IPS-18a (cell line): Measurements from ENCODE around the gene ARHGAP20.
"Not testable (repeated sequence)": the region's sequence is repeated elsewhere in the genome, so short reads cannot be mapped to it uniquely, and the experiment has no call there.

Experiments used
- H3K27ac ChIP-seq: one replicate; pipeline ENCODE4 v1.5.1; 2013; ENCODE audit warnings: low read length
- H3K27me3 ChIP-seq: one replicate; pipeline ENCODE4 v1.6.1; 2013; ENCODE audit warnings: mild to moderate bottlenecking, low read length; ENCODE audit not compliant: control insufficient read depth, insufficient read depth
- H3K36me3 ChIP-seq: one replicate; pipeline ENCODE4 v1.6.1; 2013; ENCODE audit warnings: low read depth, low read length; ENCODE audit not compliant: control insufficient read depth
- H3K4me1 ChIP-seq: one replicate; pipeline ENCODE4 v1.6.1; 2013; ENCODE audit warnings: low read depth, low read length; ENCODE audit not compliant: control insufficient read depth
- H3K4me3 ChIP-seq: one replicate; pipeline ENCODE4 v1.5.1; 2013; ENCODE audit warnings: low read length
- H3K9ac ChIP-seq: one replicate; pipeline ENCODE4 v1.6.1; 2013; ENCODE audit warnings: mild to moderate bottlenecking, low read length, moderate library complexity
- H3K9me3 ChIP-seq: one replicate; pipeline ENCODE4 v1.6.1; 2013; ENCODE audit warnings: low read depth, low read length; ENCODE audit not compliant: control insufficient read depth

Gene ARHGAP20

GRCh38 chr11:110645253-110645652 lies 67.0 kb downstream of the ARHGAP20 start:
- Histone ChIP-seq H3K36me3 (no peaks in the 10 kb centered on the region), H3K27ac (no peak overlapping the region), H3K27me3 (no peaks in the 10 kb centered on the region), H3K4me3 (no peak overlapping the region), H3K9me3 (no peaks in the 10 kb centered on the region), H3K9ac (no peak overlapping the region), H3K4me1 (no peaks in the 10 kb centered on the region)

GRCh38 chr11:110634370-110634769 lies 77.9 kb downstream of the ARHGAP20 start:
- no peaks in the 10 kb centered on the region for H3K36me3 ChIP-seq
- H3K27me3 ChIP-seq, result no peaks in the 10 kb centered on the region
- H3K4me1 ChIP-seq, result no peaks in the 10 kb centered on the region
- H3K4me3 ChIP-seq, result no peak overlapping the region
- no peak overlapping the region for H3K27ac ChIP-seq
- no peaks in the 10 kb centered on the region for H3K9me3 ChIP-seq
- no peak overlapping the region for H3K9ac ChIP-seq

- no peaks in the 10 kb centered on the region for H3K27me3 ChIP-seq
- H3K27ac ChIP-seq, result no peak overlapping the region
- no peak overlapping the region for H3K9ac ChIP-seq
- no peaks in the 10 kb centered on the region for H3K9me3 ChIP-seq
- no peaks in the 10 kb centered on the region for H3K36me3 ChIP-seq
- no peak overlapping the region for H3K4me3 ChIP-seq
- H3K4me1 ChIP-seq, result no peaks in the 10 kb centered on the region
Measured at GRCh38 chr11:110631551-110631950, 80.7 kb downstream of the ARHGAP20 start.

DNA sequence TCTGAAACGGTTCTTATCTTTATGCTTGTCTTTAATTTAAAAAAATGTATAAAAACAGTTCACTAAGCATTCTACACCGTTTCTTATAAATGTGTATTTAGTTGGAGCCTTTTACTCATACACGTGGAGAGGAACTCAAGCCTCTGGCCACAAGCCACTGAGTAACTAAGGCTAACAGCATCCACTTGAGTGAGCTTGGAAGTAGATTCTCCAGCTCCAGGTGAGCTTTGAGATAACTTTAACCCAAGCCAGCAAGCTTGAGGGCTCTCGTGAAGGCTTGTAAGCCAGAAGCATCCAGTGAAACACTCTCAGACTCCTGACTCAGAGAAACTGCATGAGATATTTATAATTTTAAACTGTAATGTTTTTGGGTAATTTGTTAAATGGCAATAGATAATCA lies 82.6 kb downstream of the ARHGAP20 start:
- Histone ChIP-seq H3K4me3 (no peak overlapping the region), H3K9ac (no peak overlapping the region), H3K9me3 (no peaks in the 10 kb centered on the region), H3K36me3 (no peaks in the 10 kb centered on the region), H3K27me3 (no peaks in the 10 kb centered on the region), H3K4me1 (no peaks in the 10 kb centered on the region), H3K27ac (no peak overlapping the region)

DNA sequence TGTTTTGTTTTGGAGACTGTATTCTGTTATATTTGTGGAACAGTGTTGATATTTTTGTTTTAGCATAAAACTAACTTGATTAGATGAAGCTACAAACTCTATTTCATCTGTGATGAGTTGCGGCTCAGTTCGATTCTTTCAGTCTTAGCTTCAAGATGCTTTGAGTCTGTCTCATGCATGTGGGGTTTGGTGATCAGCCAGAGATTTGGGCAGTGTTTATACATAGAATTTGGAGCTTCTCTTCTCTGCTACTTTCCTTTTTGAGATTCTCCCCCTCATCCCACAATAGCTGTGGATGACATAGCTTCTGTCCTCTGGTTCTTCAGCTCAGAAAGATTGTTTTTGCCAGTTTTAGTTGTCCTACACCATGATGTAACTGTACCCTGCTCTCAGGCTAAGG lies 90.4 kb downstream of the ARHGAP20 start:
- Histone ChIP-seq H3K36me3 (no peaks in the 10 kb centered on the region), H3K4me1 (no peaks in the 10 kb centered on the region), H3K9me3 (no peaks in the 10 kb centered on the region), H3K27ac (no peak overlapping the region), H3K9ac (no peak overlapping the region), H3K4me3 (no peak overlapping the region), H3K27me3 (no peaks in the 10 kb centered on the region)

- H3K9me3 ChIP-seq, H3K4me1 ChIP-seq, H3K27me3 ChIP-seq, H3K27ac ChIP-seq, H3K4me3 ChIP-seq, H3K9ac ChIP-seq, H3K36me3 ChIP-seq: not testable (repeated sequence)
Measured at GRCh38 chr11:110619366-110619765, 92.9 kb downstream of the ARHGAP20 start.

- no peak overlapping the region for H3K27ac ChIP-seq
- H3K4me1 ChIP-seq, result no peaks in the 10 kb centered on the region
- H3K4me3 ChIP-seq, result no peak overlapping the region
- no peaks in the 10 kb centered on the region for H3K27me3 ChIP-seq
- H3K9ac ChIP-seq, result no peak overlapping the region
- no peaks in the 10 kb centered on the region for H3K9me3 ChIP-seq
- H3K36me3 ChIP-seq, result no peaks in the 10 kb centered on the region
Measured at GRCh38 chr11:110614031-110614430, 98.2 kb downstream of the ARHGAP20 start.

DNA sequence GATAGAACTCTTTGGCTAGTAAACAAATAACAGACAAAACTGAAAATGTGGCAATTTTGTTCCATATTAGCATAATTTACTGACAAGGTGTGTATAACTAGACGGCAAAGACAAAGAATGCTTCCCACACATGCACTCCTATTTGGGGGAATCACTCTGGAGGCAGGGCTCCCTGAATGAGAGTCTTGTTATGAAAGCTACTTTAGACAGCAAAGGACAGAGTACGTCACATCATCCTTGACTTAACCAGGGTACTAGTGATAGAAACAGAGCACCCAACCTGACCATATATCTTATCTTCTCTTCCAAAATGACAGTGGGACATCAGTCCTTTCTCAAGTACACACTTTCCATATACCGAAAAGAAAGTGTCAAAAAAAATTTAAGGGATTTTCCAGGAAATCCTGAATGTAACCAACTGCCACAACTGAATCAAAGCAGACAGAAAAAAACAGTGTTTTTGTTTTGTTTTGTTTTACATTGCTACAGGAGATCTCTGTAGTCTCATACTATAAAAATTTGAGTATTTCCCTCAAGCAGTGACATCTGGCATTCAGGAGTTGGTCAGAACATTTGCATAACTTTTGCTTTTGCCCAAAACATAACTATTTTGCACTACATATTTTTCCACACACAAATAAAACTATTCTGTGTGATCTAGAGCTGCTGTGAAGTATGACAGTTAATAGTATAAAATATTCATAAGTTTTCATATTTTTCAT lies 98.9 kb downstream of the ARHGAP20 start:
- no peaks in the 10 kb centered on the region for H3K9me3 ChIP-seq
- H3K36me3 ChIP-seq, result no peaks in the 10 kb centered on the region
- H3K4me3 ChIP-seq, result no peak overlapping the region
- H3K27ac ChIP-seq, result no peak overlapping the region
- no peaks in the 10 kb centered on the region for H3K4me1 ChIP-seq
- H3K9ac ChIP-seq, result no peak overlapping the region
- H3K27me3 ChIP-seq, result no peaks in the 10 kb centered on the region

GRCh38 chr11:110606415-110606814 lies 105.8 kb downstream of the ARHGAP20 start:
- Histone ChIP-seq H3K36me3 (no peaks in the 10 kb centered on the region), H3K4me3 (no peak overlapping the region), H3K27me3 (no peaks in the 10 kb centered on the region), H3K9ac (no peak overlapping the region), H3K9me3 (no peaks in the 10 kb centered on the region), H3K4me1 (no peaks in the 10 kb centered on the region), H3K27ac (no peak overlapping the region)

DNA sequence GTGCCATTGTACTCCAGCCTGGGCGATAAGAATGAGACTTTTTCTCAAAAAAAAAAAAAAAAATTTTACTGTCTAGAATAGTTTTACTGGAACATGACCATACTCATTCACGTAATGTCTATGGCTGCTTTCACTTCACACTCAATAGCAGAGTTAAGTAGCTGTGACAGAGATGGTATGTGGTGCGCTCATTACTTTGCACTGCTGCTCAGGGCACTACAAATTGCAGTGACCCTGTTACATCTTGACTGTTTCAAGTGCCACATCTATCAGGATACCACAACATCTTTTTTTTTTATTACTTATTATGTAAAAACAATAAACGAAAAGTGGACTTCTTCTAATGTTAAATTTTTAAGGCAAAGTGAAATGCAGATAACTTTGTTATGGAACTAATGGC lies 110.3 kb downstream of the ARHGAP20 start:
- Histone ChIP-seq H3K4me3 (no peak overlapping the region), H3K27ac (no peak overlapping the region), H3K9ac (no peak overlapping the region), H3K4me1 (no peaks in the 10 kb centered on the region), H3K27me3 (no peaks in the 10 kb centered on the region), H3K36me3 (no peaks in the 10 kb centered on the region), H3K9me3 (no peaks in the 10 kb centered on the region)

GRCh38 chr11:110600322-110600721 lies 111.9 kb downstream of the ARHGAP20 start:
- Histone ChIP-seq H3K27me3 (no peaks in the 10 kb centered on the region), H3K4me1 (no peaks in the 10 kb centered on the region), H3K9me3 (no peaks in the 10 kb centered on the region), H3K4me3 (no peak overlapping the region), H3K27ac (no peak overlapping the region), H3K9ac (no peak overlapping the region), H3K36me3 (no peaks in the 10 kb centered on the region)

DNA sequence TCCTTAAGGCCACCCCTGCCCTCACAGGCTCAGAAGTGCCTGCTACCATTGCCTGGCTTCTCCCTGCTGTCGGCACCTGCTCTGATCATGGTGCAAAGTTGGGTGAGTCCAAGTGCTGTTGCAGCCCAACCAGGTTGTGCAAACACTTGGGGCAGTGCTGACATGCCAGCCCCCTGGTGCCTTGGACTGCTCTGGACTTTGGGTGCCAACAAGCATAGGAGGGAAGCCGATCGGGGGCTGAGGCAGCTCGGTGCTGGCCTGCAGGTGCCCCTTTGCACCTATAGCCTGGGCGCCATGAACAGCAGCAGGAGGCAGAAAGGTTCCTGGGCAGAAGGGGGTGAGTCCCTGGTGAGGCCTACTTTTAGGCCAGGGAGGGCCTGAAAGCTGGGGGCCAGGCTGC lies 113.0 kb downstream of the ARHGAP20 start:
- H3K9ac ChIP-seq, result no peak overlapping the region

More for the DNA sequence above, 113.0 kb downstream of the ARHGAP20 start:
- no peak overlapping the region for H3K27ac ChIP-seq
- no peaks in the 10 kb centered on the region for H3K36me3 ChIP-seq
- no peaks in the 10 kb centered on the region for H3K9me3 ChIP-seq
- H3K4me3 ChIP-seq, result no peak overlapping the region
- H3K4me1 ChIP-seq, result no peaks in the 10 kb centered on the region
- H3K27me3 ChIP-seq, result no peaks in the 10 kb centered on the region
